Measurements from ENCODE around the gene NAALADL2.
"Not testable (repeated sequence)": the region's sequence is repeated elsewhere in the genome, so short reads cannot be mapped to it uniquely, and the experiment has no call there.

The NAALADL2 gene

GRCh38 chr3:175121225-175121624 is 262.1 kb downstream of the NAALADL2 start:
- Histone ChIP-seq H3K9me3 (ENCODE audit: control insufficient read depth, insufficient read depth, low read length) (no peaks in the 10 kb centered on the region), H3K27me3 (ENCODE audit: control insufficient read depth, insufficient read depth, low read length) (no peaks in the 10 kb centered on the region), H3K9ac (ENCODE audit: low read depth, low read length) (no peak overlapping the region)

DNA sequence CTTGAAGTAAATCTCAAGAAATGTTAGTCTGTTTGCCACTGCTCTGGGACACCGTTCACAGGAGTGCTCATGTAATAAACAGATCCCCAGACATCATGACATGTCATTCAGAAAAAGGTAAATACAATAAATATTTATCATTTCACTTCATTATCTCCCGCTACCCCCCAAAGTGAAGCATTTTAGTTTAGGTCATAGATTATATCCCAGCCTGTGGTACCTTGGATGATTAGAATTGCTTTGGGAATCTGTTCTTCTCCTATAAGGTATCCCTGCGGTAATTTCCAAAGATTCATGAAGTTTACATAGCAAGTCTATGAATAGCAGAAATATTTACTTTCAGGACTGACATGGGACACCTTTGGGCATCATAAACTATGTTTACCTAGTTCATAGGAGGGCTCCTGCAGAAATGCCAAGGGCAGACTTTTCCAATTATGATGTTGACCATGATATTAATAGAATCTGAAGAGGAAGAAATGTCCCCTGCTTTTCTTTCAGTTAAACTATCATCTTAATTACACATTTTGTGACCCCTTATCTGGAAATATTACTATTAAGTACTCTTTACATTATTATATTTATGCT is 268.0 kb downstream of the NAALADL2 start:
- no peaks in the 10 kb centered on the region for H3K27me3 ChIP-seq (ENCODE audit: control insufficient read depth, insufficient read depth, low read length)
- no peak overlapping the region for H3K9ac ChIP-seq (ENCODE audit: low read depth, low read length)
- H3K9me3 ChIP-seq (ENCODE audit: control insufficient read depth, insufficient read depth, low read length), result no peaks in the 10 kb centered on the region
- H3K4me3 ChIP-seq (ENCODE audit: low read depth, low read length), result no peak overlapping the region
- no peaks in the 10 kb centered on the region for H3K4me1 ChIP-seq (ENCODE audit: control insufficient read depth, insufficient read depth, low read length)
- no peaks in the 10 kb centered on the region for H3K36me3 ChIP-seq (ENCODE audit: control insufficient read depth, insufficient read depth, low read length)

More at GRCh38 chr3:175121225-175121624, 262.1 kb downstream of the NAALADL2 start:
- Histone ChIP-seq H3K36me3 (ENCODE audit: control insufficient read depth, insufficient read depth, low read length) (no peaks in the 10 kb centered on the region), H3K4me1 (ENCODE audit: control insufficient read depth, insufficient read depth, low read length) (no peaks in the 10 kb centered on the region), H3K4me3 (ENCODE audit: low read depth, low read length) (no peak overlapping the region)

- no peaks in the 10 kb centered on the region for H3K4me1 ChIP-seq (ENCODE audit: control insufficient read depth, insufficient read depth, low read length)
- H3K36me3 ChIP-seq (ENCODE audit: control insufficient read depth, insufficient read depth, low read length), result no peaks in the 10 kb centered on the region
- no peak overlapping the region for H3K4me3 ChIP-seq (ENCODE audit: low read depth, low read length)
- no peak overlapping the region for H3K9ac ChIP-seq (ENCODE audit: low read depth, low read length)
- no peaks in the 10 kb centered on the region for H3K9me3 ChIP-seq (ENCODE audit: control insufficient read depth, insufficient read depth, low read length)
- H3K27me3 ChIP-seq (ENCODE audit: control insufficient read depth, insufficient read depth, low read length), result no peaks in the 10 kb centered on the region
These were observed 270.0 kb downstream of the NAALADL2 start for GRCh38 chr3:175129126-175129525.

DNA sequence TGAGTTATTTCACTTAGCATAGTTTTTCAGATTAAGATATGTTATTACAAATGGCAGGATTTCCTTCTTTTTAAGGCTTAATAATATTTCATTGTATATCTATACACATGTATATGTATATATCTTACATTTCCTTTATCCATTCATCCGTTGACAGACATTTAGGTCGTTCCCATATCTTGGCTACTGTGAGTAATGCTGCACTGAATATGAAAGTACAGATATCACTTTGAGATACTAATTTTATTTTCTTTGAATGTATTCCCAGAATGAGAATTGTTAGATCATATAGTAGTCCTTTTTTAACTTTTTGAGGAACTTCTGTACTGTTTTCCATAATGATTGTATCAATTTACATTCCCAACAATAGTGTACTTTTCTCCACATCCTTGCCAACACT is 270.4 kb downstream of the NAALADL2 start:
- no peaks in the 10 kb centered on the region for H3K9me3 ChIP-seq (ENCODE audit: control insufficient read depth, insufficient read depth, low read length)
- no peaks in the 10 kb centered on the region for H3K27me3 ChIP-seq (ENCODE audit: control insufficient read depth, insufficient read depth, low read length)
- H3K4me3 ChIP-seq (ENCODE audit: low read depth, low read length), result no peak overlapping the region
- no peaks in the 10 kb centered on the region for H3K4me1 ChIP-seq (ENCODE audit: control insufficient read depth, insufficient read depth, low read length)
- H3K9ac ChIP-seq (ENCODE audit: low read depth, low read length), result no peak overlapping the region
- H3K36me3 ChIP-seq (ENCODE audit: control insufficient read depth, insufficient read depth, low read length), result no peaks in the 10 kb centered on the region

DNA sequence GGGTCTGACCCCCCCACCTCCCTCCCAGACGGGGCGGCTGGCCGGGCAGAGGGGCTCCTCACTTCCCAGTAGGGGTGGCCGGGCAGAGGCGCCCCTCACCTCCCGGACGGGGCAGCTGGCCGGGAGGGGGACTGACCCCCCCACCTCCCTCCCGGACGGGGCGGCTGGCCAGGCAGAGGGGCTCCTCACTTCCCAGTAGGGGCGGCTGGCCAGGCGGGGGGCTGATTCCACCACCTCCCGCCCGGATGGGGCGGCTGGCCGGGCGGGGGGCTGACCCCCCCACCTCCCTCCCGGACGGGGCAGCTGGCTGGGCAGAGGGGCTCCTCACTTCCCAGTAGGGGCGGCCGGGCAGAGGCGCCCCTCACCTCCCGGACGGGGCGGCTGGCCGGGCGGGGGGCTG is 272.7 kb downstream of the NAALADL2 start:
- not testable (repeated sequence) for H3K4me3 ChIP-seq (ENCODE audit: low read depth, low read length); H3K27me3 ChIP-seq (ENCODE audit: control insufficient read depth, insufficient read depth, low read length); H3K9me3 ChIP-seq (ENCODE audit: control insufficient read depth, insufficient read depth, low read length); H3K9ac ChIP-seq (ENCODE audit: low read depth, low read length); H3K4me1 ChIP-seq (ENCODE audit: control insufficient read depth, insufficient read depth, low read length); H3K36me3 ChIP-seq (ENCODE audit: control insufficient read depth, insufficient read depth, low read length)

DNA sequence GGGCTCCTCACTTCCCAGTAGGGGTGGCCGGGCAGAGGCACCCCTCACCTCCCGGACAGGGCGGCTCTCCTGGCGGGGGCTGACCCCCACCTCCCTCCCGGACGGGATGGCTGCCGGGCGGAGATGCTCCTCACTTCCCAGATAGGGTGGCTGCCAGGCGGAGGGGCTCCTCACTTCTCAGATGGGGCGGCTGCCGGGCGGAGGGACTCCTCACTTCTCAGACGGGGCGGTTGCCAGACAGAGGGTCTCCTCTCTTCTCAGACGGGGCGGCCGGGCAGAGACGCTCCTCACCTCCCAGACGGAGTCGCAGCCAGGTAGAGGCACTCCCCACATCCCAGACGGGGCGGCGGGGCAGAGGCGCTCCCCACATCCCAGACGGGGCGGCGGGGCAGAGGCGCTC is 273.6 kb downstream of the NAALADL2 start:
- not testable (repeated sequence) for H3K9ac ChIP-seq (ENCODE audit: low read depth, low read length); H3K27me3 ChIP-seq (ENCODE audit: control insufficient read depth, insufficient read depth, low read length); H3K9me3 ChIP-seq (ENCODE audit: control insufficient read depth, insufficient read depth, low read length); H3K4me1 ChIP-seq (ENCODE audit: control insufficient read depth, insufficient read depth, low read length); H3K4me3 ChIP-seq (ENCODE audit: low read depth, low read length); H3K36me3 ChIP-seq (ENCODE audit: control insufficient read depth, insufficient read depth, low read length)

GRCh38 chr3:175144368-175144767 is 285.2 kb downstream of the NAALADL2 start:
- H3K9ac ChIP-seq (ENCODE audit: low read depth, low read length), result no peak overlapping the region
- H3K4me1 ChIP-seq (ENCODE audit: control insufficient read depth, insufficient read depth, low read length), result no peaks in the 10 kb centered on the region

GRCh38 chr3:175146258-175146657 is 287.1 kb downstream of the NAALADL2 start:
- Histone ChIP-seq H3K4me1 (ENCODE audit: control insufficient read depth, insufficient read depth, low read length) (peaks cover 4% of the 10 kb centered on the region), H3K4me3 (ENCODE audit: low read depth, low read length) (no peak overlapping the region), H3K36me3 (ENCODE audit: control insufficient read depth, insufficient read depth, low read length) (no peaks in the 10 kb centered on the region), H3K9me3 (ENCODE audit: control insufficient read depth, insufficient read depth, low read length) (no peaks in the 10 kb centered on the region), H3K9ac (ENCODE audit: low read depth, low read length) (no peak overlapping the region), H3K27me3 (ENCODE audit: control insufficient read depth, insufficient read depth, low read length) (no peaks in the 10 kb centered on the region)

More at GRCh38 chr3:175144368-175144767, 285.2 kb downstream of the NAALADL2 start:
- Histone ChIP-seq H3K4me3 (ENCODE audit: low read depth, low read length) (no peak overlapping the region), H3K36me3 (ENCODE audit: control insufficient read depth, insufficient read depth, low read length) (no peaks in the 10 kb centered on the region), H3K9me3 (ENCODE audit: control insufficient read depth, insufficient read depth, low read length) (no peaks in the 10 kb centered on the region), H3K27me3 (ENCODE audit: control insufficient read depth, insufficient read depth, low read length) (no peaks in the 10 kb centered on the region)

DNA sequence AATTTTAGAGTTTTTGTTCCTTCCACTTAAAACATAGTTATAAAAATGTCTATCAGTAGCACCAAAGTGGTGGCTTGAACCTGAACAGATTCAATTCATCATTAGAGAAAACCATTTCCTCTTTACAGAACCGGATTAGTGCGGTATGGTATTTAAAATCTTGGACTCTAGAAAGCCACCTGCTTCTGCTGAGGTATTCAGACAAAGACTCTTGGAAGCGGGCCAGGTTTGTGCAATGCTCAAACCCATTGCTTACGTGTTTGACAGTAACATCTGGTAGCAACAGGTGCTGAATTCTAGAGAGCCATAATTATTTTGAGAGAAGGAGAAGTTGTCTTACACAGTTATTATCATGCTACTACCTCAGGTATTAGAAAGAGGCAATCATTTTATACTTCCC is 290.5 kb downstream of the NAALADL2 start:
- Histone ChIP-seq H3K9ac (ENCODE audit: low read depth, low read length) (no peak overlapping the region), H3K4me3 (ENCODE audit: low read depth, low read length) (no peak overlapping the region), H3K9me3 (ENCODE audit: control insufficient read depth, insufficient read depth, low read length) (no peaks in the 10 kb centered on the region), H3K27me3 (ENCODE audit: control insufficient read depth, insufficient read depth, low read length) (no peaks in the 10 kb centered on the region), H3K4me1 (ENCODE audit: control insufficient read depth, insufficient read depth, low read length) (peaks cover 4% of the 10 kb centered on the region), H3K36me3 (ENCODE audit: control insufficient read depth, insufficient read depth, low read length) (no peaks in the 10 kb centered on the region)

GRCh38 chr3:175150812-175151401 is 291.8 kb downstream of the NAALADL2 start:
- no peak overlapping the region for H3K4me3 ChIP-seq (ENCODE audit: low read depth, low read length)
- no peaks in the 10 kb centered on the region for H3K9me3 ChIP-seq (ENCODE audit: control insufficient read depth, insufficient read depth, low read length)
- no peaks in the 10 kb centered on the region for H3K36me3 ChIP-seq (ENCODE audit: control insufficient read depth, insufficient read depth, low read length)
- H3K27me3 ChIP-seq (ENCODE audit: control insufficient read depth, insufficient read depth, low read length), result no peaks in the 10 kb centered on the region
- H3K9ac ChIP-seq (ENCODE audit: low read depth, low read length), result no peak overlapping the region
- peaks cover 4% of the 10 kb centered on the region for H3K4me1 ChIP-seq (ENCODE audit: control insufficient read depth, insufficient read depth, low read length)

GRCh38 chr3:175153595-175153994 is 294.5 kb downstream of the NAALADL2 start:
- Histone ChIP-seq H3K9ac (ENCODE audit: low read depth, low read length) (no peak overlapping the region), H3K36me3 (ENCODE audit: control insufficient read depth, insufficient read depth, low read length) (no peaks in the 10 kb centered on the region), H3K9me3 (ENCODE audit: control insufficient read depth, insufficient read depth, low read length) (no peaks in the 10 kb centered on the region), H3K4me1 (ENCODE audit: control insufficient read depth, insufficient read depth, low read length) (peaks cover 10% of the 10 kb centered on the region), H3K27me3 (ENCODE audit: control insufficient read depth, insufficient read depth, low read length) (no peaks in the 10 kb centered on the region), H3K4me3 (ENCODE audit: low read depth, low read length) (no peak overlapping the region)

DNA sequence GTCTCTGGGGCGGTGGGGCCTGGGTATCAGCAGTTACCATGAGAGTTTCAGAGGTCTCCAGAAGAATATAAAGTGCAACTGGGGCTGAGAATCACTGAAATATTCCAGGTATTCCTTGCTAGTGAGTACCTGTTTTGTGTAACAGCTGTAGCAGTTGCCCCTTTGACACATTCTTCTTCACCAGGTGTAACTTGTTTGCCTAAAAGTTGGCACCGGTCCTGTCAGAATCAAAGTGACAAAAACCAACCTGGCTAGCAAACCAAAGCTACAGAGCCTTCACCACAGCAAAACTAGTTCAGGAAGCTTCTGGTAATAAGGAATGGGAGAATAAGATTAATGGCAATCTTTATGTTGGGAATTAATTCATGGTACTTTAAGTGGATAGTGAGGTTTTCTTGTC is 296.0 kb downstream of the NAALADL2 start:
- H3K36me3 ChIP-seq (ENCODE audit: control insufficient read depth, insufficient read depth, low read length), result no peaks in the 10 kb centered on the region
- no peak overlapping the region for H3K4me3 ChIP-seq (ENCODE audit: low read depth, low read length)
- H3K9me3 ChIP-seq (ENCODE audit: control insufficient read depth, insufficient read depth, low read length), result no peaks in the 10 kb centered on the region
- peaks cover 10% of the 10 kb centered on the region for H3K4me1 ChIP-seq (ENCODE audit: control insufficient read depth, insufficient read depth, low read length)
- no peaks in the 10 kb centered on the region for H3K27me3 ChIP-seq (ENCODE audit: control insufficient read depth, insufficient read depth, low read length)
- no peak overlapping the region for H3K9ac ChIP-seq (ENCODE audit: low read depth, low read length)

All from iPS-15b (cell line).